ENCODE data around the gene PACSIN2.
"Not testable (repeated sequence)": the region's sequence is repeated elsewhere in the genome, so short reads cannot be mapped to it uniquely, and the experiment has no call there.

Gene PACSIN2

GRCh38 chr22:43014869-43015676 lies at the start of gene PACSIN2:
Gene PACSIN2, minus strand, starts transcription at chr22:43015149. Its CDS starts 103,069 bp downstream, at chr22:42912080.
- peak; percentile 90 to 97 for DNase-seq

DNA sequence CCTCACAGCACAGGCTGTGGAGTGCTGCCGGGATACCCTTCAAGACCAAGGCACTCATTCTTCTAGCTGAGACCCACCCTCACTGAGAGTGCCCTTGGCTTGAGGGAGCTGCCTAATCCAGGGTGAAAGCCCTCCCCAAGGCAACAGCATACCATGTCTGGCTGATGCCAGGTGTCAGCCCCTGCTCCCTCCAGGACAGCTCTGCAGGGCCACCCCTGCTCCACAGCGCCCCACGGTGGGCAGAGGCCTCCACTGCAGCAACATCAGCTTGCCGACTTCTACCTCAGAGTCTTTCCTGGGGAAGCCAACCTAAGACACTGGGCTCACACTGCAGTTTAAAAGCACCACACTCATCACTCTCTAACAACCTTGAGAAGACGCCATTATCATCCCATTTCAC lies 45.2 kb upstream of the PACSIN2 start:
- DNase-seq, result peak in 1 of 2 experiments; percentile 26

GRCh38 chr22:43057641-43058040 lies 42.7 kb upstream of the PACSIN2 start:
- no peak for DNase-seq

DNA sequence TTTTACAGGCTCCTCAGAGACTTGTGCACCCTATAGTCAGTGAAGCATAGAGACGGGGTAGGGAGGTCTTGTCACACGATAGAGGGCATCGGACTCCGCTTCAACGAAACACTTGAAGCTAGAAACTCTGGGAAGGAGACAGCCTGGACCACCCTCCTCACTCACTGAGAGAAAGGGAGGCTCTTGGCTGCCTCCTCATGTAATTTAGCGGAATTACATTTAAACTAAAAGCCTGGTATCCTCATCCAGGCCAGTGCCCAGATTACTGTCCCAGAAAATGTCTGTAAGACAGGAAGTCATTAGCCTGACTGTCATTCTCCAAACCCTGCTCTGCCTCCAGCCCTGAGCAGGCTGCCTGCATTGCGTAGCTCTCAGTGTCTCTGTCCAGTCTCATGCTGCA lies 38.2 kb upstream of the PACSIN2 start:
- DNase-seq, result peak in 1 of 2 experiments; percentile 22

- peak in 1 of 2 experiments; percentile 6 for DNase-seq
Measured at GRCh38 chr22:43050995-43051394, 36.0 kb upstream of the PACSIN2 start.

GRCh38 chr22:43047605-43048004 lies 32.7 kb upstream of the PACSIN2 start:
- no peak for DNase-seq

- DNase-seq, result no peak
Measured at GRCh38 chr22:43044290-43044712, 29.4 kb upstream of the PACSIN2 start.

GRCh38 chr22:43042101-43042780 lies 27.3 kb upstream of the PACSIN2 start:
- no peak for DNase-seq

- no peak for DNase-seq
Measured at GRCh38 chr22:43039800-43040199, 24.9 kb upstream of the PACSIN2 start.

GRCh38 chr22:43038325-43038724 lies 23.4 kb upstream of the PACSIN2 start:
- no peak for DNase-seq

DNA sequence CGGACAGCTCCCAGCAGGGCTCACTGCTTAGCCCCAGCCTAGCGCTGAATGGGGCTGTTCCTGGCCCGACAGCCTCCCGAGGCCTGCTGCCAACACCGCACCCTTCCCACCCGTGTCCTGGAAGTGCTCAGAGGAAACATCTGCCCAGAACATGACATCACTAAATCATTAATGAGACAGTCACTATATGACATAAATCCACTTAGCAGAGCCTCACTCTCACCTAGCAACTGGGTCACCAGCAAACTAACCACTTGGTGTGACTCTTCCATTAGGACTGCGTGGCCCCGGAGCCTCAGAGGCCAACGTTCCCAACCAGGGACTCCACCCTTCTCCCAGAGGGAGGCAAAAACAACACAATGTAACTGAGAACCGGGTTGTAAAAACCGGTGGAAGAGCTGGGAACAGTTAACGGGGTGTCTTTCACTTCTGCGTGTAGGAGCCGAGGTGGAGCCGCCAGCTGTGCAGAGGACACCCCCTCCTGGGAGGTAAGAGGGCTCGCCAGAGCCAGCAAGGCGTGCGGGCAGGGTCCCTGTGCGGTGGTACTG lies 21.4 kb upstream of the PACSIN2 start:
- DNase-seq, result no peak

- DNase-seq, result no peak
Measured at GRCh38 chr22:43035250-43035649, 20.3 kb upstream of the PACSIN2 start.

DNA sequence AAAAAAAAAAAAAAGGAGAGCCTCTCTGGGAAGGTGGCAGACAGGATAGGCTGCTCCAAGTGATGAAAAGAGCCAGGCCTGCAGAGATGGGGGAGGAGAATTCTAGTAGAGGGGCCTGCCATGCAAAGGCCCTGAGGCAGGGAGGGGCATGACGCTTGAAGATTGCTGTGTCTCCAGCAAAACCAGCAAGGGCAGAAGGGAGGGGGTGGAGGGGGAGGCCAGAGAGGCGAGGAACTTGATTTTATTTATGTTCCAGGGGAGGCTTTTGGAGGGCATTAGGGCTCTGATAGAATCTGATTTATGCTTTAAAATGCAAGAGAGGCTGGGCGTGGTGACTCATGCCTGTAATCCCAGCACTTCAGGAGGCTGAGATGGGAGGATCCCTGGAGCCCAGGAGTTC lies 16.7 kb upstream of the PACSIN2 start:
- DNase-seq, result no peak

DNA sequence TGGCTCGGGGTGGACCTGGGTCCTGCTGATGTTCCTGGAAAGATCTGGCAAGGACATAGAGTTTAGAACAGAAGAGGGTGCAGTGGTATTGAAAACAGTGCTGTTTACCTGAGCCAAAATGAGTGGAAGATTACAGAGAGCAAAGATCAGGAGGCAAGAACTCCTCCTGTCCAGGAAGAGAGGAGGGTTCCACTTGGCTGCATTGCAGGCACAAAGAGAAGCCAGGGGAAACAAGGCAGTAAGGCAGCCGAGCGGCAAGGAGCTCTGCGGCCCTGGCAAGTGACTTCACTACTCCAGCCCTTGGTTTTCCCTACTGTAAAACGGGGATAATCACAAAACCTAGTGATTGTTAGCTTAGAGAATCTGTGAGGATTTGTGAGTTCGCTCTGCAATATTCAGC lies 3.7 kb upstream of the PACSIN2 start:
- no peak for DNase-seq

- DNase-seq, result no peak
Measured at GRCh38 chr22:43017525-43018460, 2.8 kb upstream of the PACSIN2 start.

DNA sequence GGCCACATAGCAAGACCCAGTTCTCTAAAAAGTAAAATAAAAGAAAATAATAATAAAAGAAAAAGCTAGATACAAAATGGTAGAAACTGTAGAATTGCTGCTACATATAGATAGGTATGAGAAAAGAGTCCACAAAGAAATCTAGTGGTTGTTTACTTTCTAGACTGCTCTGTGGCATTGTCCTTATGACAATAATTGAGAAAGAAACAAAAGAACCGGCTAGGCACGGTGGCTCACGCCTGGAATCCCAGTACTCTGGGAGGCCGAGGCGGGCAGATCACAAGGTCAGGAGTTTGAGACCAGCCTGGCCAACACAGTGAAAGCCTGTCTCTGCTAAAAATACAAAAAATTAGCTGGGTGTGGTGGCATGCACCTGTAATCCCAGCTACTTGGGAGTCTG lies 1.2 kb upstream of the PACSIN2 start:
- DNase-seq, result not testable (repeated sequence)

GRCh38 chr22:43015677-43016042 lies 711 bp upstream of the PACSIN2 start:
- no peak for DNase-seq

DNA sequence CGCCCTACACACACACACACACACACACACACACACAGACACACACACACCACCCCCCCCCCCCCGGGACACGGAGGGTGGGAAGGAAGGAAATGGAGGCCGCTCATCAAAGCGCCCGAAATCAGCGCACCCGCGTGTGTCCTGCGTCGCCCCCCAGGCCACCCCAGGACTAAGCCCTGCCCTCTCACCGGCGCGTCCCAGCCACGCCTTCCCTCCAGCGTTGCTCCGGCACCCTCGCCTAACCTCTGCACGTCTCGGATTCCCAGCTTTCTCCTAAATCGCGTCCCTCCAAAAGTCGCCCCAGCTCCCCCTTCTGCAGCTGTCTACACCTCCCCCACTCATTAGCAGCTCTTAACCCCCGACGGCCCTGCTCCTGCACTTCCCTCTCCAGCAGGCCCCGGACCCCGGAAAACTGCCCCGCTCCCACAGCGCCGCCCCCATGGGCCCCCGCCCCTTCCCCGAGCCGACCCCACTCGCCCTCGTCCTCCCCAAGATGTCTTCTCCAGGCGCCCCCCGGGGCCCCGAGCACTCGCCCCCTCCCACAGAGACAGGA lies 557 bp downstream of the PACSIN2 start:
- DNase-seq, result peak in 1 of 2 experiments; percentile 46

DNA sequence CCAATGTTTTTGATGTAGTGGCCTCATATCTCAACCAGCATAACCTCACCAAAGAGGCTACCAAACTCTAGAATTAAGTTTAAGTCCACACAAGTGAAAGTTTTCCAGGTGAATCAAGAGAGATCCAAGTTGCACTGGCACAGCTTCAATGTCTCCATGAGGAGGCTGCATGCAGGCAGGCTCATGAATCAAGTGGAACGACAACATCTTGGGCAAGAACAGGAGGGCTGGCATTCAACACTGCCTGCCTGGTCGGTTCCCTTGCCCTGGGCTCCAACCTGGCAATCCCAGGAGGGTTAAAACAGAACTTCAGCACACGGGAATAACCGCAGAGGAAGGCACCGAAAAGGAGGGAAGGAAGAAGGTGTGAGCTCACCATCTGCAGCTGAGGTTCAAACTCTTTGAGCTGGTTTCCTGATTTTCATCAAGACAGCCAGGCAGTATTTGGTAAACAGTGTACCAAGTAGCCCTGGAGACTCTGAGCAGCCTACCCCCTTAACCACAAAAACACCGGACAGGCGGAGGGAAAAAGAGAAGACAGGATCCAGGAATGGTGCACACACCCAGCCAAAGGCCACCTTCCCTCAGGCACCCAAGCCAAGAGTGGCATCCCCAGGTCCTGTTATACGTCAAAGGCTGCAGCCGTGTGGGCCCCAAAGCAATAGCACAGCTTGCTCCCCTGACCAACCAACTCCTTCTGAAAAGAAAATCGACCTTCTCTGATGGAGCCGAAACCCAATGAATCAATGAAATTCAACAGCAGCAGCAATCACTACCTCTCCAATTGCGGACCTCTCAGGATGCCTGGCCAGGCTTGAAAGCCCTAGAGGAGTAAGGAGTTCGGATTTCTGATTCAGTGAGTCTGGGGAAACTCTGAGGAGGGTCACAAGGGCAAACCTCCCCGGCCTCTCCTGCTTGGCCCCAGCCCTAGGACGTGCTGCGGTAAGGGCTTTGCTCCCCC lies 1.3 kb downstream of the PACSIN2 start:
- no peak for DNase-seq

DNA sequence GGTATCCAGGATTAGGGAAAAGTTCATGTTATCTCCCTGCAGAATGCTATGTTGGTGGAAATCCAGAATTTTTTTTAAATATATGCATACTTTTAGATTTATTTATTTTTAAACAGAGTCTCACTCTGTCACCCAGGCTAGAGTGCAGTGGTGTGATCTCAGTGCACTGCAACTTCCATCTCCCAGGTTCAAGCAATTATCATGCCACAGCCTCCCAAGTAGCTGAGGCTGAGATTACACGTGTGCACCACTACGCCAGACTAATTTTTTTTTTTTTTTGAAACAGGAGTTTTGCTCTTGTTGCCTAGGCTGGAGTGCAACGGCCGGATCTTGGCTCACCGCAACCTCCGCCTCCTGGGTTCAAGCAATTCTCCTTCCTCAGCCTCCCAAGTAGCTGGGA lies 2.6 kb downstream of the PACSIN2 start:
- no peak for DNase-seq

DNA sequence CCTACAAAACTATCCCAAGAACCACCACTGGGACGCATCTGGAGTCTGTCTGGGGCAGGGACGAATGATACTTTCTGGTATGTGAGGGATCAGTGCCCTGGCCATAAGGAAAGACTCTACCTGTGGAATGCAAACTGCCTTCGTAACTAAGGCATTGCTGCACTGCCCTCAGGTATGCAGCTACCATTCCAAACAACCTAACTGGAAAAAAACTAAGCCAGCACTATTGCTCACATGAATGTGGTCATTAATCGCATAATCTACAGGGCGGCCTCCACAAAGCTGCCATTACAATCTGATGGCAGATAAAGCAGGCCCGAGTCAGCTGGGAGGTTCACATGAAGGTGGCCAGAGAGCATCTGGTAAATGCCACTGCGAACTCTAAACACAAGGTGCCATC lies 3.9 kb downstream of the PACSIN2 start:
- no peak for DNase-seq
